Neutrophil (primary cell): ENCODE measurements around the gene RGS1.

ENCODE experiments used
- H3K27ac ChIP-seq: fragments of 200-600 bp; sonication (generic); 2 replicates; pipeline ENCODE4 v1.5.1; 2016; ENCODE audit warnings: mild to moderate bottlenecking, moderate library complexity
- H3K27me3 ChIP-seq: fragments of 200-600 bp; sonication (generic); 2 replicates; pipeline ENCODE4 v1.6.0; 2016; ENCODE audit warnings: mild to moderate bottlenecking
- H3K36me3 ChIP-seq: fragments of 200-600 bp; sonication (generic); 2 replicates; pipeline ENCODE4 v1.5.1; 2017
- H3K4me1 ChIP-seq, 2 experiments: fragments of 200-600 bp in 1 of 2; sonication (generic) in 1 of 2; 1 replicate in 1 of 2; 2 replicates in 1 of 2; pipeline versions ENCODE4 v1.5.1 to v1.6.1; 2013 to 2016; ENCODE audit warnings: low read depth in 1 of 2, low read length in 1 of 2, mild to moderate bottlenecking in 1 of 2, moderate library complexity in 1 of 2; ENCODE audit not compliant: control insufficient read depth in 1 of 2, insufficient read depth in 1 of 2
- H3K4me3 ChIP-seq, 2 experiments: fragments of 200-600 bp in 1 of 2; sonication (generic) in 1 of 2; 1 replicate in 1 of 2; 2 replicates in 1 of 2; pipeline ENCODE4 v1.5.1; 2013 to 2016; ENCODE audit warnings: low read depth in 1 of 2, low read length in 1 of 2, mild to moderate bottlenecking in 1 of 2, moderate library complexity in 1 of 2
- H3K9me3 ChIP-seq: fragments of 200-600 bp; sonication (generic); 2 replicates; pipeline ENCODE4 v1.5.1; 2016
- TF ChIP-seq, protein P1 (sequence below): fragments of 200-600 bp; sonication (generic); IDR thresholded peaks from 2 replicates; pipeline ENCODE4 v1.5.1; 2016; ENCODE audit warnings: antibody characterized with exemption

RGS1 gene

DNA sequence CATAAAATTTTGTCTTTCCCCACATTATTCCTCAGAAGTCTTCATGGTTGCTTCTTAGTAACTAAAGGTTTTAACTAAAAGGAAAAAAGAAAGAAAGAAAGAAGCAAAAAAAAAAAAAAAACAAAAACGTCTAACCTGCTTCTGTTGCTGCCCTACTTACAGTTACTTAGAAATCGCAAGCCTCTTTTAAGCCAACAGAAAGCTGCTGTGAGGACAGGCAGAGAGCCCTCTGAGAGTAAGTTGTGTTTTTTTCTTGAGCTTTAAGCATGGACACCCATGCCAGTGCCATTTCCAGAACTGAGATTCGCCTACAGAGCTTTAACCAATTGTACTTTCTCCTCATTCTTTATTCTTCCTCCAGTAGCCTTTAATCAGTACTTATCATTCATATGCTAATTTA, 25.6 kb upstream of the RGS1 start:
- peaks cover 19 to 47% of the 10 kb centered on the region in 2 experiments for H3K4me1 ChIP-seq
- H3K27ac ChIP-seq: no peak overlapping the region
- TF ChIP-seq, protein P1, sequence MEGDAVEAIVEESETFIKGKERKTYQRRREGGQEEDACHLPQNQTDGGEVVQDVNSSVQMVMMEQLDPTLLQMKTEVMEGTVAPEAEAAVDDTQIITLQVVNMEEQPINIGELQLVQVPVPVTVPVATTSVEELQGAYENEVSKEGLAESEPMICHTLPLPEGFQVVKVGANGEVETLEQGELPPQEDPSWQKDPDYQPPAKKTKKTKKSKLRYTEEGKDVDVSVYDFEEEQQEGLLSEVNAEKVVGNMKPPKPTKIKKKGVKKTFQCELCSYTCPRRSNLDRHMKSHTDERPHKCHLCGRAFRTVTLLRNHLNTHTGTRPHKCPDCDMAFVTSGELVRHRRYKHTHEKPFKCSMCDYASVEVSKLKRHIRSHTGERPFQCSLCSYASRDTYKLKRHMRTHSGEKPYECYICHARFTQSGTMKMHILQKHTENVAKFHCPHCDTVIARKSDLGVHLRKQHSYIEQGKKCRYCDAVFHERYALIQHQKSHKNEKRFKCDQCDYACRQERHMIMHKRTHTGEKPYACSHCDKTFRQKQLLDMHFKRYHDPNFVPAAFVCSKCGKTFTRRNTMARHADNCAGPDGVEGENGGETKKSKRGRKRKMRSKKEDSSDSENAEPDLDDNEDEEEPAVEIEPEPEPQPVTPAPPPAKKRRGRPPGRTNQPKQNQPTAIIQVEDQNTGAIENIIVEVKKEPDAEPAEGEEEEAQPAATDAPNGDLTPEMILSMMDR: no peak
- no peaks in the 10 kb centered on the region for H3K27me3 ChIP-seq
- H3K4me3 ChIP-seq: no peak overlapping the region
- no peaks in the 10 kb centered on the region for H3K9me3 ChIP-seq
- no peaks in the 10 kb centered on the region for H3K36me3 ChIP-seq

DNA sequence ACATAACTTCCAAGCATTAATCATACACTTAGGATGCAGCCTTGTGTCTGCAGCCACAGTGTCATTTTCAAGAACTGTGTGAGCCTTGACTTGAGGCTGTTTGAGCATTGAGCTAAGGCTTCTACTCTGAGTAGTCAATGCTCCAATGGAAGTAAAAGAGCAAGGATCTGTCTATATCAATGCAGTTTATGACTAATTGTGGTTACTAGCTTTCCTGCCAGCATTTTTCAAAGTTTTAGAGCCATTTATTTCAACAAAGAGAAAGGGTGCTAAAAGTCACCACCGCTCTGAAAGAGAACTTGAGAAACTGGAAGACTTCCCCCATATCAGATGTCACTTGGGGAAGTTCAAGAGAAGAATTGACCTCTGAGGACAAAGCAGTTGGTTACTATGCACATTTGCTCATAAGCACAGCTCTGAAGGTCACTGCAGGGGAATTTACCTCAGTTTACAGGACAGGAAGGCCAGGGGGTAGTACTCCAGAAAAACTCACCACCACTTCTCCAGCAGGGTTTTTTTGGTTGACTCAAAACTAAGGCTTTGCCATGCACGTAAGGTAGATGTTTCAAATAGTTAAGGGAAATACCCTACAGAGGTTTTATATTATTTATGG, 24.5 kb upstream of the RGS1 start:
- H3K27ac ChIP-seq: peak overlapping the region; percentile 78
- TF ChIP-seq, protein P1: no peak
- H3K9me3 ChIP-seq: no peaks in the 10 kb centered on the region
- no peak overlapping the region for H3K4me3 ChIP-seq
- H3K4me1 ChIP-seq: peaks cover 19 to 36% of the 10 kb centered on the region in 2 experiments
- no peaks in the 10 kb centered on the region for H3K36me3 ChIP-seq
- H3K27me3 ChIP-seq: no peaks in the 10 kb centered on the region

DNA sequence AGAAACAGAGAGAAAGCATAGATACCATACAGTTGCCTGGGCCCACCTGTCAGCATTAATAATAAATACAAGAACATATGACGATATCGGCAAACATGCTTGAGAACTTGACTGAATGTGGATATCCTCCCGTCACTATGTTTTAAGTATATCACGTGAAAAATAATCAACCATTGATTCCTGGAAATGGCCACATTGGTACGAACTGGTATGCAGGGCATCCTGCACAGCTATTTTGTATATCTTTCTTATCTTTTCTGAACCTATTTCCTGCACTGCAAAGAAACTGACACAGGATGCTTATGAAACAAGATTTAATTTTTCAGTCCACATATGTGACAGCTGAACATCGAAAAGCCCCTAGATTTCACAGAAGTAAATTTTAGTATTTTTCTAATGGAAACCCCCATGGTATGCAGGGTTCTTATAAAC, 22.8 kb upstream of the RGS1 start:
- Histone ChIP-seq H3K27ac (peak overlapping the region; percentile 61), H3K36me3 (no peaks in the 10 kb centered on the region), H3K9me3 (no peaks in the 10 kb centered on the region), H3K4me3 (no peak overlapping the region), H3K27me3 (no peaks in the 10 kb centered on the region), H3K4me1 (peaks cover 15 to 27% of the 10 kb centered on the region in 2 experiments)
- TF ChIP-seq, protein P1: no peak

DNA sequence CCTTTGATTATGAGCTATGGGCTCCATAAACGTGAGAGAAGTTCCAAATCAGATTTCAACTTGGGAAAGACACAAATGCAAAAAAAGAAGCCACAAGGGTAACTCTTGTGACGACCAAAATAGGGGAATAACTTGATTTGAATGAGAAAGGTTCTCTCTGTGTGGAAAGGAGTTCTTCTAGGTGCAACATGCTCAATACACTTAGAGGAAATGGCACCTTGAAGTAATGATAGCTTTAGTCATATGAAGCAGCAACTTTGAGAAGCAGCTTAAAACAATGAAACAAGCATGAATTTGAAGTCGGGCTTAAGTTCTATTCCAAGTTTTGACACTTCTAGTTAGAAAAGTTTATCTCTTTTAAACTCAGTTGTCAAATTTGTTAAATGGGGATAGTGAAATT, 21.8 kb upstream of the RGS1 start:
- Histone ChIP-seq H3K9me3 (no peaks in the 10 kb centered on the region), H3K27me3 (no peaks in the 10 kb centered on the region), H3K4me1 (peaks cover 15 to 27% of the 10 kb centered on the region in 2 experiments), H3K4me3 (no peak overlapping the region), H3K36me3 (no peaks in the 10 kb centered on the region), H3K27ac (no peak overlapping the region)
- TF ChIP-seq, protein P1: no peak

DNA sequence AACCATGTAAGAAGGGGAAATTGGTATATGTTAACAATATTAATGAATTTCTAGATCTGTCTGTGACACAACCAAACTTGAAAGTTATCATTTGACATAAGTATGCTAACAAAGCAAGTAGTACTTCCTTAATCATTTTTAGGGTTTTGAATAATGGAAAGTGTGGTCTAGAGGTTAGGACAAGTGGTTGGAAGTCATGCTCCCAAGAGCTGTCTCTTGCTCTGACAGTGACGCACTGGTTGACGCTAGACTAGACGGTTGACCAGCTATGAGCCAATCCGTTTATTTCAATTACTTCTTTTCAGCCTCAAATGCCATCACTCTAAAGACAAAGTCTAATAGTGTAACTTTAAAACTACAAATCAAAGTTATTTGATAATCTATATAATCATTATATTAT, 20.7 kb upstream of the RGS1 start:
- TF ChIP-seq, protein P1: no peak
- no peaks in the 10 kb centered on the region for H3K9me3 ChIP-seq
- no peaks in the 10 kb centered on the region for H3K36me3 ChIP-seq
- no peak overlapping the region for H3K4me3 ChIP-seq
- peaks cover 15 to 27% of the 10 kb centered on the region in 2 experiments for H3K4me1 ChIP-seq
- no peak overlapping the region for H3K27ac ChIP-seq
- no peaks in the 10 kb centered on the region for H3K27me3 ChIP-seq
